Brain microvascular endothelial cell (primary cell): Measurements from ENCODE around the gene MORN5.

ENCODE experiments used
- DNase-seq: peaks from one replicate; pipeline ENCODE4 v3.0.0-alpha.2; 2020
- H3K27ac ChIP-seq: fragments of 250-450 bp; sonication (Bioruptor Pico); 2 replicates; pipeline ENCODE4 v1.5.1; 2020; ENCODE audit warnings: mild to moderate bottlenecking, moderate library complexity
- H3K27me3 ChIP-seq: fragments of 250-450 bp; sonication (Bioruptor Pico); replicated peaks from 2 replicates; pipeline ENCODE4 v1.5.1; 2020; ENCODE audit warnings: mild to moderate bottlenecking
- H3K36me3 ChIP-seq: fragments of 250-450 bp; sonication (Bioruptor Pico); replicated peaks from 2 replicates; pipeline ENCODE4 v1.5.1; 2020; ENCODE audit warnings: mild to moderate bottlenecking
- H3K4me3 ChIP-seq: 2 replicates; pipeline ENCODE4 v1.5.1; 2011; ENCODE audit warnings: low read depth, mild to moderate bottlenecking, control low read depth, low read length, moderate library complexity
- CTCF ChIP-seq: IDR thresholded peaks from 2 replicates; pipeline ENCODE4 v1.5.1; 2011; ENCODE audit warnings: low read depth, mild to moderate bottlenecking, moderate library complexity, low read length, control low read depth, inconsistent platforms; ENCODE audit errors: missing control alignments
- in situ Hi-C: cut with HindIII; loops from 2 replicates; pipeline ENCODE4 v1.10.0; 2017; ENCODE audit warnings: low sequenced_read_pairs, low pct_ligation_motif_present

Gene MORN5

DNA sequence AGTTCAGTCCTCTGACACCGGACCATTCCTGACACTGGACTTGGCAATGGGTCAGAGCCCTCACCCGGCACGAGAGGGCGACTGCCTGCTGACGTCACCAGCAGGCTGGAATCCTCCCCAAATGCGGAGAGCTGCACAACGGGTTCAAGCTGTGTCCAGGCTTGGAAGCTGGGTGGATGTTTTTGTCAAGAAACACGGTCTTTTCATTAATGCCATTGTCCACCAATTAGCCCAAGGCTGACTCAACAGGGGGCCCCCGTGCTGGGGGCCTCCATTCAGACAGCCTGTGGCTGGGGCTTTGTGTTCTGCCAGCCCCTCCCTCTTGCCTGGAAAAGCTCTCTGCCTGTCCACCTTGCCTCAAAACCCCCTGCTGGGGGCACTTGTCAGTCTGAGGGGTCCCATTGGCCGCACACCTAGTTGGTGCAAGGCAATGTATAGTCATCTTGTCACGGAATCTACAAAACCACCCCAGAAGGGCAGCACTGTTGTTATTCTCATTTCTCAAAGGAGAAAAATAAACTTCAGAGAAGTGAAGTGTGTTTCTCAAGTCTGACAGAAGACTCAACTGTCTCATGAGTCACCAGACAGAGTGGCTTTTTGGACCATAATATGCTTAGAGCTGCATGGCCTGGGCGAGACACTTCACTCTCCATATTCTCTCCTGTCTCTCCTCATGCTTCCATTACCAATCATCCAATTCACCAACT, 24.7 kb upstream of the MORN5 start:
- Histone ChIP-seq H3K4me3 (no peak overlapping the region), H3K27me3 (no peaks in the 10 kb centered on the region), H3K36me3 (no peaks in the 10 kb centered on the region), H3K27ac (no peak overlapping the region)
- in situ Hi-C loops, result no loop called here
- DNase-seq, result peak; percentile 17
- TF ChIP-seq CTCF, result no peak

- no peaks in the 10 kb centered on the region for H3K36me3 ChIP-seq
- no peak overlapping the region for H3K27ac ChIP-seq
- H3K27me3 ChIP-seq, result no peaks in the 10 kb centered on the region
- no peak for TF ChIP-seq CTCF
- no peak overlapping the region for H3K4me3 ChIP-seq
- DNase-seq, result no peak
- in situ Hi-C loops, result no loop called here
Observed at GRCh38 chr9:122135529-122135859, 24.2 kb upstream of the MORN5 start.

- in situ Hi-C loops, result no loop called here
- TF ChIP-seq CTCF, result no peak
- no peak overlapping the region for H3K4me3 ChIP-seq
- no peaks in the 10 kb centered on the region for H3K27me3 ChIP-seq
- no peak for DNase-seq
- no peak overlapping the region for H3K27ac ChIP-seq
- H3K36me3 ChIP-seq, result peaks cover 4% of the 10 kb centered on the region
Observed at GRCh38 chr9:122138560-122139268, 21.0 kb upstream of the MORN5 start.

DNA sequence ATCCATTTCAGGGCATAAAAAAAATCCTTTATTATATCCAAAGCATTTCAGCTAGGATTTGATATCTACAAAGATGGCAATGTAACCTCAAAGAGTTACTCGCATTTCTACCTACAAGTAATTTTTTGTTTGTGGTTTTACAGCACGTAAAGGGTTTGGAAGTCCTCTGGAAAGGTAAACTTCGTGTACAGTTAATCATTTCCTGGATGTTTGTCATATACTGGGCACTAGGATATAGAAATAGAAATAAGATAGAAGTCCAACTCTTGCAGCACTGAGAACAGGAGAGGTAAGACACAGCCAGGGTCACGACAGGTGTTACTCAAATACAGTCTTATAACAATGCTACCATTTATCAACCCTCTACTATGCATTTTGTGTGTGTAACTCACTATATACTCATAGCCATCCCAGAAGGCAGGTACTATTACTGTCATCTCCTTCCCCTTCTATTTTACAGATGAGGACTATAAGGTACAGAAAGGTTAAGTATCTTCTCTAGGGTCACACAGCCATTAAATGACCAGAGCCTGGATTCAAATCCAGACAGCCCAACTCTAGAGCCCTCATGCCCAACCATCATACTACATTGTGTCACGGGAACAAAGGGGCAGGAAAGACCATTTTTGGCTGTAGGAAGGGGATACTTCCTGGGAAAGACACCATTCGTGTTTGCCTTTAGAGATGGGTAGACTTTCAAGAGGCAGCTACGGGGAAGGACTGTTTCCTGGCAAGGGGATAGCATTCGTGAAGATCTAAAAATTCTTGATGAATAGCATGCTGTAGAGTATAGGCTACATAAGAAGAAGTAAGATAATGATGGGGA, 19.1 kb upstream of the MORN5 start:
- H3K36me3 ChIP-seq, result peaks cover 14% of the 10 kb centered on the region
- TF ChIP-seq CTCF, result no peak
- no peaks in the 10 kb centered on the region for H3K27me3 ChIP-seq
- no peak overlapping the region for H3K4me3 ChIP-seq
- no peak for DNase-seq
- in situ Hi-C loops, result no loop called here
- H3K27ac ChIP-seq, result no peak overlapping the region

DNA sequence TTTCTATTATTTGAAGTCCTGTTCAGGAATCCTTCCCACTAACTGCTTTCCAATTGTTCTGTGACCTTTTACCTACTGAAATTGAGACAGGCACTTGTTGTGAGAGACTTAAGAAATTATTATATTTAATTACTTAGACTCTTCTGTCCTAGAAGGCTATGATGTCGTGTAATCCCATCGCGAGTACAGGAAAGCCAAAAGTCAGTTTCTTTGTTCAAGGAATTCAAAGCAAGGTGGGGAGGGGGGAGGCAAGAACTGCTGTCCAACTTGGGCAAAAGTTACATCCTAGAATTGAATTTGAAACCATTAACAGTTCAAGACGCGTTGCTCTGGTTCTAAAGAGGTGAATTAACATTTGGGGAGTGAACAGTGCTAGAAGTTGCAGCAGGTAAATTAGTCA, 18.0 kb upstream of the MORN5 start:
- Histone ChIP-seq H3K4me3 (no peak overlapping the region), H3K27me3 (no peaks in the 10 kb centered on the region), H3K27ac (no peak overlapping the region), H3K36me3 (peaks cover 19% of the 10 kb centered on the region)
- no peak for TF ChIP-seq CTCF
- in situ Hi-C loops, result no loop called here
- no peak for DNase-seq
